Stimulated activated CD8-positive, alpha-beta memory T cell treated with anti-CD3 and anti-CD28 coated beads, Interleukin-2, amount 100 ng/mL, for 1 hour (primary cell): Measurements from ENCODE around the gene ANKRD28.

Experiments used
- DNase-seq, 2 donors: peaks; one replicate each; pipeline ENCODE4 v3.0.0-alpha.2; 2020; ENCODE audit warnings: low read depth in 2 of 2

ANKRD28 gene

DNA sequence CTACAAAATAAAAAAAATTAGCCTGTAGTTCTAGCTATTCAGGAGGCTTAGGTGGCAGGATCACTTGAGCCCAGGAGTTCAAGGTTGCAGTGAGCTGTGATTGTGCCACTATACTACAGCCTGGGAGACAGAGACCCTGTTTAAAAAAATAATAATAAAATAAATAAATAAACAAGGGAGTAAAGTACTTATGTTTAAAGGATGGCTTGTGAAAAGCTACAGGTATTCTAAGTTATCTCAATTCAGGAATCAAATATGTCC lies 74.2 kb downstream of the ANKRD28 start:
- DNase-seq, result no peak

DNA sequence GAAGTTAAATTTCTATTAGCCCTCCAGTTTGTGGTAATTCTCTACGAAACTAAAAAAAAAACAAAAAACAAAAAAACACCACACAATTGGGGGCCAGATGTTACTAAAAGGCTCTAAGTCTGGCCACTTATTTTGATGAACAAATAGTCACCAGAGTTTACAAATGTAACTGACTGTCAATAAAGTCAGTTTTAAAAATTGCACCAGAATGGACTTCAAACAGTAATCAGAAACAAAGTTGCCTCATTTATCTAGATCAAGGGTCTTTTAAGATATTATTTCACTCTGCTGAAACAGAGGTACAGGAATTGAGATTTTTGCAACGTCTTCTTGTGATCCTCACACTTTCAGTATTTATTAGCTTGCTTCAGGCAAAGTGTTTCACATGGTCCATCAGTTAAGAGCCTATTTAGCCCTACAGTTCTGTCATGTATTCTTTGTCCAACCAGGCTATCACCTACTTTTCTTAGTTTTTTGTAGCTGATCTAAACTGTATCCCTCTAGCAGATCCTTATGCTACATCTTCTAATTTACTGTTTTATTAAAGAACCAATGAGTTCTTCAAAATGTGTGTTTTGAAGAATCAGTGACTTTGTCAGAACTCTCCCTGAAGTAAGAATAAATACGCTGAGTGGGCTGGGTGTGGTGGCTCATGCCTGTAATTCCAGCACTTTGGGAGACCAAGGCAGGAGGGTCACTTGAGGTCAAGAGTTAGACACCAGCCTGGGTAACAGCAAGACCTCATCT lies 74.7 kb downstream of the ANKRD28 start:
- DNase-seq, result no peak

DNA sequence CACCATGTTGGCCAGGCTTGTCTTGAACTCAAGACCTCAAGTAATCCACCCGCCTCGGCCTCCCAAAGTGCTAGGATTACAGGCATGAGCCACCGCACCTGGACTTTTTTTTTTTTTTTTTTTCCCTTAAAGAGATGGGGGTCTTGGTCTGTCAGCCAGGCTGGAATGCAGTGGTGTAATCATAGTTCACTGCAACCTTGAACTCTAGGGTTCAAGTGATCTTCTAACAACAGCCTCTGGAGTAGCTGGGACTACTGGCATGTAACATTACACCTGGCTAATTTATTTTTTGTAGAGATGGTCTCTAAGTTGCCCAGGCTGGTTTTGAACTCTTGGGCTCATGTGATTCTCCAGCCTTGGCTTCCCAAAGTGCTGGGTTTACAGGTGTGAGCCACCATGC lies 81.6 kb downstream of the ANKRD28 start:
- DNase-seq, result no peak

DNA sequence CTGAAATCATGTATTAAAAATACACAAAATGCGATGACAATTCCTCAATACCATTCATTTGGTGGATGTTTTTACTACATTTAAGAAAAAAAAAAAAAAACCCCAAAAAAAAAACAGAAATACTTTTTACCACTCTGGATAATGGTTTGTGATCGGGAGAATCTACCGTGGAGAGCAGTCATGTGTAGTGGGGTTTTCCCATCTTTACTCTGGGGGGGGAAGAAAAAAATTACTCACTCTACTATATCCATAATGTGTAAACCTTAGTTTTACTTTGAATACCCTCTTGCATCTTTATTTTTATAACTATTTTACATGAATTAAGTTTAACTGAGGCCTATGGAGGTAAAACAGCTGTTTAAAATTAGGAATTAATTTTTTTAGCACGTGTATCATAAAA lies 83.3 kb downstream of the ANKRD28 start:
- no peak for DNase-seq

DNA sequence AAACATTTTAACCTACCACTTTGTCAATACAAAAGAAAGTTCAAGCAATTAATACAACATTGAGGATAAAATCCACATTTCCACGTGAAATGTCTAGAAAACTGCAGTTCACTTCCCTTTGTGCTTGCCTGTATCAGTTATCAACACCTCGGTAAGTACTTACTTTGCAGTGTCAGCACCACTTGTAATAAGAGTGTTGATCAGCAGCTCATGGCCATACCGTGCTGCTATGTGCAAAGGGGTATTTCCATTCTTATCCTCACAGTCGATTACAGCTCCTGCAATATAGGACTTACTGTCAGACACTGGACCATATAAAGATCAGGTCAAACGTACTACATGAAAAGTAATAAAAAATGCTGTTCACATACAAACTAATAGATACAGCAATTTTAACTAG lies 84.4 kb downstream of the ANKRD28 start:
- no peak for DNase-seq

DNA sequence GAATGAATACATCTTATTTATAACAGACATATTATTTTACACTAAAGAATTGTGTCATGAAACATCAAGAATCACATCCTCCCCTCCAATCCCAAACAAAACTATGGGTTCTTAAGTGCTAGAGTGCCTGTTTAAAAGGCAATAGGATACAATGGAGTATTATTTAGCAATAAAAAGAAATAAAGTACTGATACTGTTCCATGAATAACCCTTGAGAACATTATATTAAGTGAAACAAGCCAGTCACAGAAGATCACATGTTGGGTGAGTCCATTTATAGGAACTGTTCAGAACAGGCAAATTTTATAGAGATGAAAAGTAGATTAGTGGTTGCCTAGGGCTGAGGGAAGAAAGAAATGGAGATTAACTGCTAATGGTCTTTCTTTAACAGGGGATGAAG lies 86.5 kb downstream of the ANKRD28 start:
- no peak for DNase-seq

DNA sequence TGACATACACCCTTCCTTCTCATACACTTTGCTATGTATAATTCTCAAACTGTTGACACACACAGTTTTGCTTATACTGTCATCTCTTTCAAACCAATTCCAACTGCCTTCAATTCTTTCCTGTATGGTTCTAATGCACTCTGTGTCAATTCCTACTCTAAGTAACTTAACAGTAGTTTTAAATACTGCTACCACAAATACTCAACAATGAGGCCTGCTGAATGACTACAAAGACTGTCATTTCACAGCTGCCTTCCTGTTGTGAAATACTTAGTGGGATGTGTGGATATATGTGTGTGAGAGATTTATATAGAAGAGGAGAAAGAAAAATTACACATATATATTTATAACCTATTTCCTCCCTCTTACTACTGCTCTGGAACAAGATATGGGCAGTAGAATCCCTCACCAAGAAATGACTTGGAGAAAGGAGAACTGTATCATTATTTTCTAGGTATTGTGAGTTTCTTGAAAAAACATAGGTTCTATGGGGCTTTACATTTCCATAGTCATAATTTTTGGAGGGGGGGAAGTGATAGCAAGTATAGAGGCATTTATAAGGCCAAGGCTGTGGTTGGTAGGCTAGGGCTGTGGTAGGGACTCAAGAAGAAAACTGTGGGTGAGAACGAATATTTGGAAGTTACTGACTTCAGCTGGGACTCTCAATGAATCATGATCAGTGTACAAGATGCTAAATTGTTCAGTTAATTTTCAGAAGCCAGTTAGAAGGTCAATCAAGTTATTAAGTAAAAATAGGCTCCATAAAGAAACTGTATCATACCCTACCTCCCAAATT lies 88.7 kb downstream of the ANKRD28 start:
- no peak for DNase-seq

DNA sequence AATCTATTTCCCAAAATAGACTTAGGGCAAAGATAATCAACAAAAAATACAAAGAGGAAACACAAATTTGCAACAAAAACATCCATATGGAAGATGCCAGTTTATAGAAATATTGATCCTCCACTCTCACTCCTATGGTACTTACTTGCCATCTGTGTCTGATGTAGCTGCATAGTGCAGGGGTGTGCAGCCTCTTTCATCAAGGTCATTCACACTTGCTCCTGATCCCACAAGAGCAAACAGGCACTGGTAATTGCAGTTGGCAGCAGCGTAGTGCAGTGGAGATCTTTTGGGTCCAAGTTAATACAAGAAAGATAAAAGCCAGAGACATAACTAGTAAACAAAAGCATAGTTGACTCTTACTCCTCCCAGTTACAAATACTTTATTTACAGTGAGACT lies 90.0 kb downstream of the ANKRD28 start:
- no peak for DNase-seq

DNA sequence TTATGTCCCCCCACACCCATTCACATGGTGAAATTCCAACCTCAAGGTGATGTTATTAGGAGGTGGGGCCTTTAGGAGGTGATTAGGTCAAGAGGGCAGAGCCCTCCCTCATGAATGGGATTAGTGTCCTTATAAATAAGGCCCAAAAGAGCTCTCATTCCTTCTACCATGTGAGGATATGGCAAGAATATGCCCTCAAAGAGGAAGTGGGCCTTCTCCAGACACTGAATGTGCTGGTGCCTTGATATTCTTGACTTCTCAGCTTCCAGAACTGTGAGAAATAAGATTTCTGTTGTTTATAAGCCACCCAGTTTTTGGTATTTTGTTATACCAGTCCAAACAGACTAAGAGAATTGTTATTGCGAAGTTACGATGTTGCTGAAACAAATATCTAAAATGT lies 94.4 kb downstream of the ANKRD28 start:
- no peak for DNase-seq

DNA sequence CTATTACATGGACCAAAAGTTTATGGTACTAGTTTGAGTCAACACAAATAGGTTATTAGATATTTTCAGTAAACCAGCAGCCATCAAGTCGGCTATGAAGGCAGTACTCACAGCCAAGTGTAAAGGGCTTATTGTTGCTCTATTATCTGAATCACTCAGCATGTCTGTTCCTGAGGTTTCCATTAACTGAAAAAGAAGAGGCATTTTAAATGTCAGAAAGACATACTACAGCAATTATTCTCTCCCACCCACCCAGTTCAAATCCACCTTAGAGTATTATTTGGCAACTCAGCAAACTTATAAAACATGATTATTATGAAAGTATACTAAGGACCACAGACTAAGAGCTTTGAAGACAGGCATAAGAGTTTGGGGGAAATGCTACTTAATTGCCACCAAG lies 103.2 kb downstream of the ANKRD28 start:
- DNase-seq, result no peak

DNA sequence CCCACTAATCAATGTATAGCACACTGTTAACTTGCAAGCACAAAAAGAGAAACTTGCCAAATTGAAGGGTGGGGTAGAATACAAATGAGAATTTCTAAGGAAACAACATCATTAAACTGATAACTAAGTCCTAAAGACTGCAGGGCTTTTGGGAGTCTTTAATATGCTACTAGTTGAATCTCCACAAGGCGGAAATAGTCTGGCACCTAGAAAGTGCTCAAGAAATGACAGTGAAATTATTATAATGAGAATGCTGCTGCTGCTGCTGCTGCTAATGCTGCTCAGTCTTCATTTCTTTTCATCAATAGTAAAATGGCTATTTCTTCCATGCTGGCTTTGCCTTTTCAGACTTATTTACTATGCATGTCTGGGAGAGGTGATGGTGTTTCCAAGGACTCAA lies 104.4 kb downstream of the ANKRD28 start:
- DNase-seq, result no peak

DNA sequence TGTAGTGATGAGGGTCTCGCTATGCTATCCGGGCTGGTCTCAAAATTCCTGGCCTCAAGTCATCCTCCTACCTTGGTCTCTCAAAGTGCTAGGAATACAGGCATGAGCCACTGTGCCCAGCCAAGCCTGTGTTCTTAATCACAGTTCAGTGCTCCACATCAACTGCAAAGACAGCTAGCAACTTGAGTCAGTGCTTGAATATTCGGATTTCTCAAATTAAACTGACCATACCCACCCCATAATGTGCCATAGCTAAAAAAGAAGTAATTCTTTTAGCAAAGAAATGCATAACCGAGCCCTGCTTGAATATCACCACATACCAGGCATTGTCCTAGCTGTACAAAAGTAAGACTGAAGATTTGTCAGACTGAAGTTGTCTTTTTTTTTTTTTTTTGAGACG lies 107.0 kb downstream of the ANKRD28 start:
- DNase-seq, result no peak

DNA sequence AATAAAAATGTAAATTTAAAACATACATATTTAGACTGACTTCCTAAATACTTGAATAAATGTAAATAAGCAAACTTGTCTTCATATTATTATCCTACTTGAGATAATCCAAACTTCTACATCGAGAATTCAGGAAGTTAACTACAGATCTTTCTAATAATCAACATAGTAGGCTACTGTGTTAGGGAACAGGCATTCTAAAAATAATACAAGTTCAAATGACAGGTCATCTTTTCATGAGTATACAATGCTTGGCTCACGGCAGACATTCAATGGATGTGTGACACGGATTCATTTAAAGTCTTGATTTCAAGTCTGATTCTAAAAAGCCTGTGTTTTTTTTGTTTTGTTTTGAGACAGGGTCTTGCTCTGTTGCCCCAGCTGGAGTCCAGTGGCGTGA lies 107.5 kb downstream of the ANKRD28 start:
- DNase-seq, result no peak

DNA sequence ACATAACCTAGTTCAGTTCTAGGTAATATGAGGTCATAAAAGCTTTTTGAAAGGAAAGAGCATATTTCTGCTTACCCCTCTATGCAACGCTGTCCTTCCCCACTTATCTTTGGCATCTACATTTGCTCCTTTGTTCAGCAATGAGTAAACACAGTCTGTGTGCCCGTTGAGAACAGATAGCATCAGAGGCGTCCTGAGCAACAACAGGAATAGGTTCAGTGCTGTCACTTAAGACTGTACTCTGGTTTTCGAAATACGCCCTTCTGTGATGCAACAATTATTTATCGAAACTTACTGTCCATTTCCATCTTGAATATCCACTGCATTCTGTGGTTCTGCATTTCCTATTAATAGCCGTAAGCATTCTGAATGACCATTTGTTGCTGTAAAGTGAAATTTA lies 111.9 kb downstream of the ANKRD28 start:
- DNase-seq, result no peak

DNA sequence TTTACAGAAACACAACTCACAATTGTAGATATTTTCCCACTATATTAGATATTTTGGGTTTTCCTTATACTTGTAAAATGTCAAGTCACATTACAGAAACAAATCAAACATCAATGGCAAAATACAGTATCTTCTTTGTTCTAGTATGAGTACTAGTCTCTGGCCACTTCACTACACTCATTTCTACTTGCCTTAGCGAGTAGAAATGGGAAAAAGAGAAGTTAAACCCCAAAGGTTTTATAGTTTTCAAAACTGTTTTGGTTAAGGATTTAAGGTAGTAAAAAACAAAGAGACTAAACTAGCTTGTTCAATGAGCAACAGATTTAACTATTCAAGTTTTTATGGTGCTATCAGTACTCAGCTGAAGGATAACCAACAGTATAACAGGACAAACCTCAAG lies 114.5 kb downstream of the ANKRD28 start:
- DNase-seq, result no peak

DNA sequence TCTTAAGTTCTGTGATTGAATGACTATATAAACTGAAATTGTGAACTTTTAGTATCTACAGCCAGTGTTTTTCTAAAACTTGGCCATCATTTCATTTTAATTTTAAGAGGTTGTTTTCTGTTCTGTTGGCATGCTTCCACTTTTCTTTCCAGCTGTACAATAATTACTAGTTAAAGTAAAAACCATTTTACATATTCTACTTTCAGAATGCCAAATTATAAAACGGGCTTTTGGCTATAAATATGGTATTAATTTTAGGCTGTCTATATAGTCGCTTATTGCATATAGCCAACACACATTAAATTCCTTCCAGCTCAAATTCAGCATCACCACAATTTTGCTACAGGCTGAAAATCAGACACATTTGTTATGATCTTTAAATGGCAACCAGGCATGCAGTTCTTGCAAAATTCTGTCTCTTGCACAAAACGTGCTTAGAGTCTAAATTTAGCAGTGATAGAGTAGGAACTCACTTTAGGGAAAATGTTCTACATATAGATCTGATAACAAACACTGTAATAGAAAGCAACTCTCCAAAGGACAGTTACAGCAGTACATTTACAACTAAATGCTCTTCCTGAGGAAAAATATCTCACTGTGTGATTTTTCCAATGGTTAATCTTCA lies 115.1 kb downstream of the ANKRD28 start:
- DNase-seq, result no peak

DNA sequence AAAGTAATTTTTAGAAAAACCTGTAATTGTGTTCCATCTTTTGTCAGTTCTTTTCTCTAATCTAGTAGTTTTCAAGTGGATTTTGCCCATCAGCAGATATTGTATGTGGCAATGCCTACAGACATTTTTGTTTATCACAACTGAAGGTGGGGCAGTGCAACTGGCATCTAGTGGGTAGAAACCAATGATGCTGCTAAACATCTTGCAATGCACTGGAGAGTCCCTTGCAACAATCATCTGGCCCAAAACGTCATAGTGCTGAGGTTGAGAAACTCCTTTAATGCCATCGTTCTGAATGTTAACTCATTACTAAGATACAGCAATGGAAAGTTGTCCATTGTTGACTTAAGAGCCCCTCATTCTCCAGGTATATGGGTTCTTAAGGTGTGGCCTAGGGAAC lies 116.1 kb downstream of the ANKRD28 start:
- DNase-seq, result no peak

DNA sequence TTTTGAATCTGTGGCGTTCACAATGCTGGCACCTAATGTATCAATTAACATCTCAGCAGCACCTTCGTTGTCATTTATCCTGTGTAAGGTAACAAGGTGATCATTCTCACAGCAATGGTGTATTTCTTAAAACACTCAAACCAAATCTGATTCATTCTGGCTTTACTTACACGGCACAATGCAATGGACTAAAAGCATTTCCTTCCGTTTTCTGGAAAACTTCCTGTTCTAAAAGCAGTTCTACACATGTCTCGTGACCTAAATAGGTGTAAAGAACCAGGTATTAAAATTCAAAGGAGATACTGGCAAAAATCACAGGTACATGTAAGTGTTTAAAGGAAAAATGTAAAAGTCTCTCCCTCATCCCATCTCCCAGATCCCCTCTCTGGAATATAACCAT lies 118.5 kb downstream of the ANKRD28 start:
- no peak for DNase-seq

DNA sequence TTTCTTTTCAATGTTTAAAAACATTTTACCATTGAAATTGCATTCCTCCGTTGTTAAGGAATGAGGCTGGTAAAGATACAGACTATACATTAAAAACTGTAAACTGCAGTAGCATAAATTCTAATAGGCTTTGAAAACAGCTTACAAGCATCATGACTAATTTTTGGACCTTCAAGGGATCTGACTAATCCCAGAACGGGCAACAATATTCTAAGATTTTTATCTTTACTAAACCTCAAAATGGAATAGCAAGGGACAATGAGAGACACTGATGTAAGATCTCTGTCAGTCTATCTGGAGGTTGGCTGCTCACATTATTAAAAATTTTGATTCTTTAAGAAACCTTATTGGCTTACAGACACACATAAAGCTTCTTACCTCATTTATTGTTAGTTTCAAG lies 121.5 kb downstream of the ANKRD28 start:
- DNase-seq, result no peak

DNA sequence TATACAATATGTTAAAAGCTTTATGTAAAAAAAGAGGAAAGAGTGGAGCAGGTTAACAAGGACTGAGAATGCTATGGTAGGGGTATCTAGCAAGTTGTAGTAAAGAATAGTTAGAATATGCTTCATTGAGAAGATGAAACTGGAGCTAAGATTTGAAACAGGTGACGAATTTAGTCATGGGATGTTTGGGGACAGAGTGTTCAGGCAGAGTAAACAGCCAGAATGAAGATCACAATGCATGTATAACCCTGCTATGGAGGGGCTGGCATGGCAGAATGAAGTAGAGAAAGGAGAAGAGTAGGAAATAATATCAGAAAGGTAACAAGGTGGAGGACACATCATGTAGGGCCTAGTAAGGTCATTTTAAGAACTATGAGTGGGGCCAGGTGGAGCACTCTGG lies 124.2 kb downstream of the ANKRD28 start:
- no peak for DNase-seq

DNA sequence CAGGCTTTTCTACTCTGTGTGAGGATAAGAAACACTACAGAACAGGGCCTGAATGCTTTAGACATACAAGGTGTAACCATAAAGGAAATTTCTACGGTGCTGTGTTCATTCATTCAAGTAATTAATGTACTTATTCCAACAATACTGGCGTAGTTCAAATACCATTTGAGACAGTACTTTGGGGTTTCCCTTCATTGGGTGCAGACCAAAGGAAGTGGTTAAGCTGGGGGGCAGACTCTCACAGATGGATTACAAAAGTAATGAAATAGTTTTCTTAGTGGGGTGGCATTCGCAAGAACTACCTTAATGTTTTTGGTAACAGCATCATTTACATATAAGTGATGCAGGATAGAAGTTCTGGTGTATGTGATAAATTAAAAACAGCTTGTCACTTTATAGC lies 130.3 kb downstream of the ANKRD28 start:
- DNase-seq, result peak; percentile 8 to 10

DNA sequence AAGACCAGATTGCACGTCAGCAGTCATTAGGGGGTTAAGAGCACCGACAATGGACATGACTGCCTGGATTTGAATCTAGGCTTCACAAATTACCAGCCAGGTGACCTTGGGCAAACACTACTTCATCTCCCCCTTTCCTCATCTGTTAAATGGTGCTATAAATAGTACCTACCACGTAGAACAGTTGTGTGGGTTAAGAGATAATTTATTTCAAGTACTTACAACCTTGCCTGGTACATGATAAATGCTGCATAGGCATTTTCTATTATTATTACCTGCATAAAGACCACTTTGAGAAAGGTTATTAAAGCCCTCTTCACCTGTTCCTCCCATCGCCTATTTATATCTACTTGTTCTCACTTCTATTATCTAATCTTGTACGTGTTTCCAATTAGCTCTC lies 131.5 kb downstream of the ANKRD28 start:
- no peak for DNase-seq

DNA sequence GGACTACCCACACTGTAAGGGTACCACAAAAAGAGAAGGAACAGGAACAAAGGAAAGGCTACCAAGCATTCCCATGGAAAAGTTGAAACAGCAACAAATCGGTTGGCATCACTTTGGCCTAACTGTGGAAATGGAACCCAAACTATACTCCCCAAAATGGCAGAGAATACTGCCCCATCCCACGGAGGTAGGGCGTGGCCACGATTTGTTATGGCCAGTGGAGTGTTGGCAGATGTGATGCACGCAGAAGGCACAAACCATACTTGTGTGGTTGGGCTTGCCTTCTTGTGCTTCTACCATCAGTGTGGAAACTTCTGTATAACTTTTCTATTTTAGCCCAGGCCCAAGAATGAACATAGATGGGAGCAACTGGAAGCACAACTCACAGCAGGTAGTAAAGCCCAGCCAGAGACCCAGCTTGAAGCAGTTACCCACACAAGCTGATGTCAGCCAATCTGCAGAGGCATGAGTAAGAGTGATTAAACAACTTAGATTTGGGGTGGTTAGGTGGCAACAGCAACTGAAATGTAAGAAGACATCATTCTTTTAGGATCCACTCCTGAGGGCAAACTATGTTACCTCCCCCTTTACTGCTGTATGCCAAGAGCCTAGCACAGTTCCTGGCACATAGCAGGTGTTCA lies 132.1 kb downstream of the ANKRD28 start:
- DNase-seq, result no peak
